HG03432 (cell line): ENCODE results near the gene PPP1R12A.
A peak's percentile ranks its signal among the peaks of the same experiment; 100 is the strongest.

Source experiments
- ATAC-seq: cut with Tn5 transposase; IDR thresholded peaks from one replicate; pipeline ENCODE4 v1.9.1; 2021; ENCODE audit warnings: mild to moderate bottlenecking, moderate library complexity; ENCODE audit not compliant: unreplicated experiment

Gene PPP1R12A

GRCh38 chr12:79775355-79776027 lies 159.4 kb downstream of the PPP1R12A start:
- no peak for ATAC-seq

DNA sequence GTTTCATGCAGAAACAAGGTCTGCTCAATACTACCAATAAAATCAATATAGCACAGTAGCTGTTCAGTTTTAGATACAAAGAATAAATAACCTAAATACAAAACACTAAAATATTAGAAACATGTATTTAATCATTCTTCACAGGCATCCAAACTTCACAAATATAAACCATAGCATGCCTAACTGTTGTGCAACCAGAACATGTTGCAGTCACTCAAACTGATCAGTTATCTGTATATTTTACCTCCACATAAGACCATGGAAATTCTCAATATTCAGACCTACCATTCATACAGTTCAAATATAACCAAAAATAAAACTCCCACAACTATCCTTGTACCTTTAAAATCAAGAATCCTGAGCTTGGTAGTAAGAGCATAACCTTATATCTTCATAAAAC lies 161.0 kb downstream of the PPP1R12A start:
- no peak for ATAC-seq

DNA sequence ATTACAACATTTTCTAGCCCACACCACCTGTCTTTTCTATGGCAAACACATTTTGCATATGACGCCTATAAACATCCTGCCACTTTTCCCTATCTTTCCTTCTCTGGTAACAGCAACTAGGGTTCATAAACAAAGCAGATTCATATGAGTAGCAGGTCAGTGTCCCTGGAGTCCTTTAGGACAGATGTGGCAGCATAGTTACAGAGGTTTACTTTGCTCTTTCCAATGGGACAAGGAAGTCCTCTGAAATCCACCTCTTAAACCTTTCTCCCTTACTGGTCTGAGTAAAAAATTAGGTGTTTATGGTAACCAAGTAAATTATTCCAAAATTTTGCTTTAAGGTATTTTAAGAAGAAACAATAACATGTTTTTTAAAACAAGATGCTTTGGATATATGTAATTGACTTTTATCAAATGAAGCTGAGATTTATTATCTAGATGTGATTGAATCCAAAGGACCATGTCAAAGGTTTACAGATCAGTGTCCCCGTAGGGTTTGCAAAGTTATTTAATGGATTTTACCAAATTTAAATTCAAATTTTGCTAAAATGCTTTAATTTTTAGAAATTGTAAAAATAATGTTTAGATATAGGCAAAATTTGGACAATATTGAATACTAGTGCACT lies 164.9 kb downstream of the PPP1R12A start:
- no peak for ATAC-seq

DNA sequence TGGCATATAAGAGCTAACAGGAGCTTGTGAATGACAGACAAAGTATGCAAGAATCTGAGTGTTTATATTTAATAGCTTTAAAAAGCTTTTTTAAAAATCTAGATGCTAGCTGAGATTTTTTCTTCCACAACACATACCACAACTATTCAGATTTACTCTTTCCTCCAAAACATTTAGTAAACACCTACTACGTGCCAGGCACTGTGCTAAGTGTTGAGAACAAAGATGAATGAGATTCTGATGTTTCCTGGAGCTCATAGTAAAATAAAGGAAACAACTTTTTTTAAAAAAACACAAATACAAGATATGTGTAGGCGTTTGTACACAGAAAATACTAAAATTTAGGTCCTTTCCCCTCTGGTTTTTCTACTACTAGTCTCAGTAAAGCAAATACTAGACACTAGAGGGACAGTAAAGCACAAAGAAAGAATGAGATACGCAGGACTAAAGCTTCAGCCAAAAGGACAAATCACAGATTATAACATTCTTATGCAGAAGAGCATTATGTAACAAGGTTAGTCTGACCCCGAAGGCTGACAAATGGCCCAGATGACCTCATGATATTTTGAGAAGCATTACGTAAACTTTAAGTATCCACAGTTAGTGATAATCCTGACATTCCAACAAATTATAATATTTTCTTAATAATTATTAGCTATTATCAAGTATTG lies 165.6 kb downstream of the PPP1R12A start:
- no peak for ATAC-seq

DNA sequence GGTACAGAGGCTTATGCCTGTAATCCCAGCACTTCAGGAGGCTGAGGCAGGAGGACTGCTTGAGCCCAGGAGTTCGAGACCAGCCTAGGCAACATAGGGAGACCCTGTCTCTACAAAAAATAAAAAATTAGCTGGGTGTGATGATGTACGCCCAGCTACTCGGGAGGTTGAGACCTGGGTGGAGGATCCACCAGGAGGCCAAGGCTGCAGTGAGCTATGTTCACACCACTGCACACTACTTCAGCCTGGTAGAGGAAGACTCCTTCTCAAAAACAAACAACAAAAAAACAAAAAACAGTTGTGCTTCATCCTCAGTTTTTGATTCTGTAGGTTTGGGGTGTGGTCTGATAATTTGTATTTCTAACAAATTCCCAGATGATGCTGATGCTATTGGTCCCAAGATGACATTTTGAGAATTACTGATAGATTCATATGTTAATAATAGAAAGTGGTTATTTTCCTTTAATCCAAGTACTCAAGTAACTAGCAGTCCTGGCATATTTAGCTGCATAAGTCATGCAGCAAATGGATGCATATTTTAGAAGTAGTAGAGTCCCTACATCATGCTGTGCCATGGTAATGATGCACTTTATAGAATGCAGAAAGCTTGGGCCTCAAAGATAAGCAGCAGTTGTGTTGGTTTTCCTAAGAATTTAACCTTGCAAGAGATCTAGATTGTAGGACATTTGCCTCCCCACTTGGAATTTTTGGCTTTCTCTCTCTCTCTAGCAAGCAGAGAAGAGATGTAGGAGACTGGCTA lies 168.0 kb downstream of the PPP1R12A start:
- no peak for ATAC-seq

DNA sequence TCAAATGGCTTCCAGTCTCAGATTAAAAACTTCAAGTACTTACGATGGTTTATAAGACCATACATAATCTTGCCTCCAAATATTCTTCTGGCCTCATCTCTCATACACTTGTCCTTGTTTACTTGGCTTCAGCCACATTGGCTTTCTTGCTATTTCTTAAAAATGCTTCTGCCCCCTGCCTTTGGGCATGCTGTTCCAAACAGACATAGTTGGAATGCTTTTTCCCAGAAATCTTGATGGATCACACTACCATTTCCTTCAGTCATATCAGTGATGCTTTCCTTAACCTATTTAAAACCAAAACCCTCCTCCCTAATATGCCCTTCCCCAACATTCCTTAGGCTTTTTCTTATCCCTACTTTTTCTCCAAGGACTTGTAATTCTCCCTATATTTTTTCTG lies 169.7 kb downstream of the PPP1R12A start:
- no peak for ATAC-seq

- ATAC-seq: no peak
Observed at GRCh38 chr12:79764641-79765040, 170.3 kb downstream of the PPP1R12A start.

DNA sequence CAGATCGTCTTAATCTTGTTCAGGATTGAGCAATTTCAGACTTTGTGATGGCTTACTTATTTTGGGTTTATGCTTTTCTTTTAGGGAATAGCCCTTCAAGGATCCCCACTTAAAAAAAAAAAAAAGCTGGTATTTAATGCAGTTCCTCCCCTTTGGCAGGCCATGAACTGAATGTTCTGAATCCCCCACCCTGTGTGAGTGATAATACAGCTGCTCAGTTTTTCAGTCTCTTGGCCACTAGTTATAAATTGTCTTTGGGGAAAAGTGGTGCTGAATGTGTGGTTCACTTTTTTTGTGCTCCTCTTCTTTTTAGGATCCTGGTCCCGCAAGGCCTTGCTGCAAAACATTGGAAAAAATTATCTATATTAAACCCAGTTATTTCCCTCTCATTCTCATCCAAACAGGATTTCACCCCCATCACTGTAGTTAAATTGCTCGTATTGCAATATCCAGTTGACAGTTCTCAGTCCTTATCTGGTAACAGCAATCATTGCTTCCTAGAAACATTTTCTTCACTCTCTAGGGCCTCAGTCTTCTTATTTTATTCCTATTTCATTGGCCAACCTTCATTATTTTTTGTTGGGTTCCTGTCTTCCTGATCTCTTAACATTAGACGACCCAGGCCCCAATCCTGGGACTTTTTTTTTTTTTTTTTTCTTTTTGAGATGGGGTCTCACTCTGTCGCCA lies 171.0 kb downstream of the PPP1R12A start:
- no peak for ATAC-seq

- ATAC-seq: no peak
Observed at GRCh38 chr12:79761341-79761740, 173.6 kb downstream of the PPP1R12A start.

GRCh38 chr12:79747274-79747673 lies 187.6 kb downstream of the PPP1R12A start:
- ATAC-seq: no peak

GRCh38 chr12:79737875-79738718 lies 196.8 kb downstream of the PPP1R12A start:
- ATAC-seq: peak; percentile 93

DNA sequence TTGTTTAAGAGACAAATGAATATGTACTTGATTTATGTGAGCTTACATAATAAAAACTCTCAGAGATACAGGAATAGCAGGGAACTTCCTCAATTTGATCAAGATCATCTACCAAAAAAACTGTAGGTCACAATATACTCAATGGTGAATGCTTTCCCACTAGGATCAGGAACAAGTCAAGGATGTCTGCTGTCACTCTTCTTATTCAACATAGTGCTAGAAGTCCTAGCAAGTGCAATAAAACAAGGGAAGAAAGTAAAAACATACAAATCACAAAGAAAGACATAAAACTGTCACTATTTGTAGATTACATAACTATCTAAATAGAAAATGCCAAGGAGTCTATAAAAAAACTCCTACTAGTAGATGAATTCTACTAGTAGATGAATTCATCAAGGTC lies 202.3 kb downstream of the PPP1R12A start:
- ATAC-seq: no peak

- no peak for ATAC-seq
Observed at GRCh38 chr12:79725987-79726386, 208.9 kb downstream of the PPP1R12A start.
